ENCODE data around the gene CNOT9.

The CNOT9 gene

DNA sequence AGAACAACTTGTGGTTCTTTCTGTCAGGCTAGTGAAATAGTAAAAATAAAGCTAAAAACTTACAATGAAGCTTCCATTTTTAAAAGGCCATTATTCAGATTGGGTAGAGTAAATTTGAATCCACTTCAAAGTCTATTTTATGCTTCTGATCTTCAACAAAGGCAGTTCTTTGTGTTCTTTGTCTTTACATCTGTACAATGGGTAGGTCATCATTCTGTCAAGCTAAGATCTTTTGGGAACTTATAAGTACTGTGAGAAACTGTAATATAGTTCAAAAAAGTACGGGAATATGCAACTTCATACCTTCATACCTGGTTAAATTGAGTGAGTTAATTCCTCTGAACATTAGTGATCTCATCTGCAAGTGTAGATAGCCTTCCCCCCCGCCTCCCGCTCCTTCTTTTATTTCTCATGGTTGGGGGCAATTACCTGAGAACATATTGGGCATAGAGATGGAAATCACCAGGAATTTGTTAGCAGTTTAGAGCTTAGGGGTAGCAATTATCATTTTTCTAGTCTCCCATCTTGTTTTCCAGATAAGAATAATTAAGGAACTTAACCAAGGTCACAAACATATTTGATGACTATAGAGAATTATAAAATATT, 9.7 kb downstream of the CNOT9 start:
- no peak for DNase-seq

DNA sequence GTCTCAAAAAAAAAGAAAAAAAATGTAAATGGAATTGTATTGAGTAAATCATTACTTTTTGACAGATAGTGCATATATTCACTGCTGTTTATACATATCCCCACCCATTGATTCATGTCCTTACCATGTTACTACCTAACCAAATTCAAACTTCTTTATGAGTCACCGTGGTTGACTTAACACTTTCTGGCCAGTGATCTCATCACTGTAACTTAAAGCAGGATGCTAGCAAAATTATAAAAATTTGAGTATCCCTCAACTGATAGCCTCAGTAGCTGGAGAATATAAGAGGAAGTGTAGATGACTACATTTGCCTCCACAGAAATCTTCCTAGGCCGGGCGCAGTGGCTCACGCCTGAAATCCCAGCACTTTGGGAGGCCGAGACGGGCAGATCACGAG, 13.4 kb downstream of the CNOT9 start:
- no peak for DNase-seq

GRCh38 chr2:218583983-218584850, 15.6 kb downstream of the CNOT9 start:
- no peak for DNase-seq

DNA sequence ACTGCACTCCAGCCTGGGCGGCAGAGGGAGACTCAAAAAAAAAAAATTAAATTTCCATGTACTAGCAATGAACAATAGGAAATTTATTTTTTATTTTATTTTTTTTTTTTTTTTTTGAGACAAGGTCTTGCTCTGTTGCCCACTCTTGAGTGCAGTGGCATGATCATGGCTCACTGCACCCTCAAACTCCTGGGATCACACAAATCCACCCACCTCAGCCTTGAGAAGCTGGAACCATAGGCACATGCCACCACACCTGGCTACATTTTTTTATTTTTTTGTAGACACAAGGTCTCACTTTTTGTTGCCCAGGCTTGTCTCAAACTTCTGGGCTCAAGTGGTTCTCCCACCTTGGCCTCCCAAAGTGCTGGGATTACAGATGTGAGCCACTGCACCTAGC, 16.9 kb downstream of the CNOT9 start:
- DNase-seq: no peak

- DNase-seq: no peak
Observed at GRCh38 chr2:218605432-218605831, 36.8 kb downstream of the CNOT9 start.

DNA sequence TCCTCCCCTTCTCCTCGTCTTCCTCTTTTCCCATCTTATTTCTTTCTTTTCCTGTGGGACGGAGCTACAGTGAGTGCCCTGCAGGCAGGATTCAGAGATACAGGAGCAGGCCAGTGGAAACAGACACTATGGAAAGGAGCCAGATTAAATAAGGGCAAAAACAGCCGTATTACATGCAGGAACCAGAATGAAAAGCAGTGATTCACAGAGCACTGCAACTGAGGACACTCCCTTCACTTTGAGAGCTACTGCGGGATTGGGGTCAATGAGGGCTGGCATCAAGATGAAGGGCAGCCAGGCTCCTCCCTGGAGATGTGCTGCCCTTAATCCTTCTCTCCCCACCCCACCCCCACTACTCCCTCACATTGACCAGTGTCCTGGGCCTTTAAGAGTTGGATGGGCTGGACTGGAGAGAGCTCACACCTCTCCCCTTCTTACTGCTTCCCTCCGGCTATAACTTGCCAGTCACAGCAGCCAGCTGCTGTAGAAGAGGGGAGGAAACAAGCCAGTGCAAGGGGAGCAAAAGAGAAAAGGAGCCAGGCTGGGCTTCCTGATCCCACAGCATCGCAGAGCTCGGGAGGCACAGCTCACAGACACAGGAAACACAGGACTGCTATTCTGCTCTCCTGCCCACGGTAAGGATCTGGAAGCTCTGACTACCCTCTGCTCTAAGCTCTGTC, 38.9 kb downstream of the CNOT9 start, which contains the start of gene PLCD4:
PLCD4 (plus strand) TSS at position 464 of the 680 bp plus-strand sequence. CDS start 7,841 bp downstream, outside the sequence.
- DNase-seq: no peak

- no peak for DNase-seq
Observed at GRCh38 chr2:218615868-218616315, 47.3 kb downstream of the CNOT9 start.

GRCh38 chr2:218618102-218618860, 49.6 kb downstream of the CNOT9 start:
- DNase-seq: no peak

DNA sequence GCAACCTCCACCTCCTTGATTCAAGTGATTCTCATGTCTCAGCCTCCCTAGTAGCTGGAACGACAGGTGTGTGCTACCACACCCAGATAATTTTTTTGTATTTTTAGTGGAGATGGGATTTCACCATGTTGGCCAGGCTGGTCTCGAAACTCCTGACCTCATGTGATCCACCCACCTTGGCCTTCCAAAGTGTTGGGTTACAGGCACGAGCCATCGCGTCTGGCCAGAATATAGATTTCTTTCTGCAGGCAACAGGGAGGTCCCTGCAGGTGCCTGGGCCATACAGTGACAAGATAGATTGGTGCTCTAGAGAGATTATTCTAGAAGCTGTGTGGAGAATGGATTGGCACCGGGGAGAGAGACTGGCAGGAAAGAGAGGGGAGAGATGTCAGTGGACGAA, 52.4 kb downstream of the CNOT9 start:
- no peak for DNase-seq

- DNase-seq: no peak
Observed at GRCh38 chr2:218622606-218623365, 54.1 kb downstream of the CNOT9 start.

DNA sequence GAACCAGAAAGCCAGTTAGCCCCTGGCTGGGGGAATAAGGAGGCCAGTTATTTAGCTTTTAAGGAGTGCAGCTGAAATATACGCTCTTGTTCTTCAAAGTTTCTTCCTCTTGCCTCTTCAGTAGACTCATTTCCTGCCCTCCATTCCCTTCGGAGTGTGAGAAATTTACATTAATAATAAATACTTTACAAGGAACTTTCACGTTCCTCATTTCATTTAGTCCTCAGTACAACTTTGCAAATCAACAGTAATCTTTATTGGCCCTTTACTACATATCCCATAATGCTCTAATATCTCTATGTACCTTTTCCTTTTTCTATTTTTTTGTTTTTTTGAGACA, 54.7 kb downstream of the CNOT9 start:
- DNase-seq: no peak

DNA sequence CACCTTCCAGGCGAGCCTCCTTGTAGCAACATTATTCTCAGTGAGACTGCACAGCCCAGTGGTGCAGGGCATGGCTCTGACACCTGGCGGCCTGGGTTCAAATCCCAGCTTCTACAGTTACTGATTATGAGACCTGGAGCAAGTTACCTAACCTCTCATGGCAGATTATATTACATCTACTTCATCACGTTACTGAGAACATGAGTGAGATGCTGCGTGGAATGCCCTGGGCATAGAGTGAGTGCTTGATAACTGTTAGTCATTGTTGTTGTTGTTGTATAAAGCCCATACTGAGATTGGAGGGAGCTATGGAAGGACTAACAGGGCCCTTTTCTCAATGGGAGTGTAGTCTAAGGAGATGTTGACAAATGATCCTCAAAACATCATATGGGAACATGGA, 57.7 kb downstream of the CNOT9 start:
- no peak for DNase-seq

DNA sequence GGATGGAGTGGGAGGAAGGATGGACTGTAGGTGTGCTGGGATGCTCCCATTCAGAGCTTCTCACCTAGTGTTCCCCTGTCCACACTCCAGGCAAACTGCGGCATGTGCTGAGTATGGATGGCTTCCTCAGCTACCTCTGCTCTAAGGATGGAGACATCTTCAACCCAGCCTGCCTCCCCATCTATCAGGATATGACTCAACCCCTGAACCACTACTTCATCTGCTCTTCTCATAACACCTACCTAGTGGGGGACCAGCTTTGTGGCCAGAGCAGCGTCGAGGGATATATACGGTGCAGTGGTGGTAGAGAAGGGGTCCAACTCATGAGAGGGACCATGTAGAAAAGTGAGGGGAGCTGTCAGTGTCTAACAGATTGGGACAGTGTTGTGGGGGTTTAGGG, 59.3 kb downstream of the CNOT9 start:
- no peak for DNase-seq

GRCh38 chr2:218631837-218632236, 63.2 kb downstream of the CNOT9 start:
- no peak for DNase-seq

GRCh38 chr2:218635719-218636118, 67.1 kb downstream of the CNOT9 start:
- DNase-seq: no peak

GRCh38 chr2:218638372-218638771, 69.7 kb downstream of the CNOT9 start:
- no peak for DNase-seq

DNA sequence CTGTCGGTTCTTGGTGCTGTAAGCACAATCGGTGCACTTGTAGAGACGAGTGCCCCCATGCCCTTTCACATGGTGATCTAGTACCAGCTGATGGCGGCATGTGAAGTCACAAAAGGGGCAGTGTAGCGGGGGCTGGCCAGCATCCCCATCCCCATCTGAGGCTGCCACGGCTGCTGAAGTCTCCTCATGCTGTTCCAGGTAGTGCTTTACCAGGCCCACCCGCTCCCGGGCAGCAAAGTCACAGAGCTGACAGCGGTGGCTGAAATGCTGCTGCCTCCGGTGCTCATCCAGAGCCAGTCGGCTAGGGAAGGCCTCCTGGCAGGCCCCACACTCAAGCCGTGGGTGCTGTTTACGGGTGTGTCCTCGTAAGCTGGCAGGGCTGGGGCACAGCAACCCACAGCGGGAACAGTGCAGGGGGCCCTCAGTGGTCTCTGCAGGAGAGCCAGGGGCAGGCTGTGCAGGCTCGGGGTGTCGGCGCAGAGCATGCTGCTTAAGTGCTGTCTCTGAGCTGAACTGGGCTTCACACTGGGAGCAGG, 73.5 kb downstream of the CNOT9 start:
- no peak for DNase-seq

DNA sequence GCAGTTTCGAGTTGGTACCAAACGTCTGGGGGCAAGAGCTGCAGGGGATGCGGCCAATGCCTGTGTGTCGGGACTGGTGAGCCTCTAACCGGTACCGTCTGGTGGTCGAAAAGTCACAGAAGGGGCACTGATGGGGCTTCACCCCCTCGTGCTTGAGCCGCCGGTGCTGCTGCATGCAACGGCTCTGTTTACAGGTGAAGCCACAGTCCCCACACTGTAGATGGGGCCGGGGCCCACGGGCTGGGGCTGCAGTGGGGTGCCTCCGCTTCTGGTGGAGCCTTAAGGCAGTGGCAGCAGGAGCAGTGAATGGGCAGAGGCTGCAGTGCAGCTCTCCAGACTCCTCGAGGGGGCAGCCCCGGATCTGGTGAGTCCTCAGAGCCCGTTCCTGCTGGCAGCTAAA, 74.1 kb downstream of the CNOT9 start:
- DNase-seq: no peak

- no peak for DNase-seq
Observed at GRCh38 chr2:218643751-218644310, 75.2 kb downstream of the CNOT9 start.

- no peak for DNase-seq
Observed at GRCh38 chr2:218644721-218645120, 76.1 kb downstream of the CNOT9 start.

GRCh38 chr2:218645126-218645525, 76.5 kb downstream of the CNOT9 start:
- DNase-seq: no peak
